Spleen (tissue), 7 donors: ENCODE measurements around the gene TTYH1.

Source experiments
- POLR2A ChIP-seq, 3 donors: fragments of 450-650 bp; IDR thresholded peaks; one replicate each; pipeline ENCODE4 v1.5.1; 2017; ENCODE audit warnings: antibody characterized with exemption in 3 of 3, mild to moderate bottlenecking in 1 of 3
- POLR2AphosphoS5 ChIP-seq, 3 donors: sonication (generic); formaldehyde crosslinking; IDR thresholded peaks; one replicate each; pipeline ENCODE4 v1.5.1; 2017; ENCODE audit warnings: antibody characterized with exemption in 3 of 3
- TF ChIP-seq, protein P1 (sequence below), 11 experiments: fragments of 200-600 bp in 7 of 11; fragments of 450-650 bp in 4 of 11; sonication (generic) in 4 of 11; IDR thresholded peaks in 8 of 11; conservative IDR thresholded peaks in 3 of 11; 1 replicate in 7 of 11; 2 replicates in 4 of 11; pipeline versions ENCODE4 v1.4.0 to v1.8.0; 2016 to 2021; ENCODE audit warnings: antibody characterized with exemption in 11 of 11, inconsistent platforms in 4 of 11, mild to moderate bottlenecking in 1 of 11
- donor health status: DM: no; HTN: no; CAD: no; lungs with moderate emphysema.
- donor health status: DM: no; HTN: no; CAD: no.
- donor health status: DM: no; HTN: no; CAD: no.

DNA sequence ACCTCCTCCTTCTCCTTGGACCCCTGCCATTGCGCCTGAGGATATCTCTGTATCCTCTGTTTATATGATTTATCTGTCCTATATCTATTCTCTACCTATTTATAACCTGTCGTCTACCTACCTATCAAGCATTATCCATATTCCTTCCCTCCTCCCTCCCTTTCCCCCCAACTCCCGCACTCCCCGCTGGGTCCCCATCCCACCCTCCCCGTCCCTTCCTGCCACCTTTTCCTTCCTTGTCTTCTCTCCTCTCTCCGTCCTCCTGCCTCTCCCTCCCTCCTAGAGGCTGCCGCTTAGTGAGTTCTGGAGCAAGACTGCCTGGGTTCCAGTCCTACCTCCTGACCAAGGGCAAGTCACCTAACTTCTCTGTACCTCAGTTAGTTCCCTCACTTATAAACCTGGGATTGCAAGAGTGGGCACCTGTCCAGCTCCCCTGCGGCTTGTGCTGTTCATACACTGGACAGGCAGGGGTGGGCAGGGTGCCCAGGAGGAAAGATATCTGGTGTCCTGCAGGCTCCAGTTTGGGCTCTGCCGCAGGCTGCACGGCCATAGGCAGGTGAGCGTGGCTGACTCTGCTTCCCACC is 16.1 kb downstream of the TTYH1 start:
- TF ChIP-seq POLR2A (IDR thresholded peaks at IDR 0.05) (no peak), POLR2AphosphoS5 (IDR thresholded peaks at IDR 0.05) (no peak)
- TF ChIP-seq, protein P1, sequence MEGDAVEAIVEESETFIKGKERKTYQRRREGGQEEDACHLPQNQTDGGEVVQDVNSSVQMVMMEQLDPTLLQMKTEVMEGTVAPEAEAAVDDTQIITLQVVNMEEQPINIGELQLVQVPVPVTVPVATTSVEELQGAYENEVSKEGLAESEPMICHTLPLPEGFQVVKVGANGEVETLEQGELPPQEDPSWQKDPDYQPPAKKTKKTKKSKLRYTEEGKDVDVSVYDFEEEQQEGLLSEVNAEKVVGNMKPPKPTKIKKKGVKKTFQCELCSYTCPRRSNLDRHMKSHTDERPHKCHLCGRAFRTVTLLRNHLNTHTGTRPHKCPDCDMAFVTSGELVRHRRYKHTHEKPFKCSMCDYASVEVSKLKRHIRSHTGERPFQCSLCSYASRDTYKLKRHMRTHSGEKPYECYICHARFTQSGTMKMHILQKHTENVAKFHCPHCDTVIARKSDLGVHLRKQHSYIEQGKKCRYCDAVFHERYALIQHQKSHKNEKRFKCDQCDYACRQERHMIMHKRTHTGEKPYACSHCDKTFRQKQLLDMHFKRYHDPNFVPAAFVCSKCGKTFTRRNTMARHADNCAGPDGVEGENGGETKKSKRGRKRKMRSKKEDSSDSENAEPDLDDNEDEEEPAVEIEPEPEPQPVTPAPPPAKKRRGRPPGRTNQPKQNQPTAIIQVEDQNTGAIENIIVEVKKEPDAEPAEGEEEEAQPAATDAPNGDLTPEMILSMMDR (IDR thresholded peaks at IDR 0.05 in 8 of 11, conservative IDR thresholded peaks at IDR 0.05 in 3 of 11), result no peak
